ACHN (cell line): ENCODE measurements around the gene CEACAM6.
"Not testable (repeated sequence)": the region's sequence is repeated elsewhere in the genome, so short reads cannot be mapped to it uniquely, and the experiment has no call there.

ENCODE experiments used
- DNase-seq: peaks from one replicate; pipeline ENCODE4 v3.0.0-alpha.2; 2015
- in situ Hi-C: cut with HindIII; loops from 2 replicates; pipeline ENCODE4 v1.10.0; 2017; ENCODE audit warnings: low sequenced_read_pairs, low pct_ligation_motif_present, low pct_unique_long_range_greater_than_20kb

Gene CEACAM6

GRCh38 chr19:41755328-41755913, at the start of gene CEACAM6:
Gene CEACAM6 (plus strand): TSS chr19:41755530. CDS start chr19:41755639, 109 bp downstream.
- in situ Hi-C loops: no loop called here
- DNase-seq: no peak

GRCh38 chr19:41706741-41707501, 48.4 kb upstream of the CEACAM6 start:
- in situ Hi-C loops: no loop called here
- DNase-seq: peak; percentile 62

GRCh38 chr19:41707502-41707812, 47.9 kb upstream of the CEACAM6 start:
- DNase-seq: no peak
- in situ Hi-C loops: no loop called here

- in situ Hi-C loops: no loop called here
Measured at GRCh38 chr19:41707871-41708371, 47.4 kb upstream of the CEACAM6 start.

GRCh38 chr19:41708481-41708880, 46.8 kb upstream of the CEACAM6 start, which contains the start of gene CEACAM5:
Gene CEACAM5 (plus strand): TSS chr19:41708626. CDS start chr19:41708732, 106 bp downstream.
- in situ Hi-C loops: no loop called here
- DNase-seq: no peak

More at GRCh38 chr19:41707871-41708371, 47.4 kb upstream of the CEACAM6 start:
- DNase-seq: no peak

GRCh38 chr19:41709516-41709915, 45.8 kb upstream of the CEACAM6 start:
- DNase-seq, in situ Hi-C loops: not testable (repeated sequence)

- DNase-seq: no peak
- in situ Hi-C loops: no loop called here
Measured at GRCh38 chr19:41709951-41710645, 45.2 kb upstream of the CEACAM6 start.

GRCh38 chr19:41711376-41712261, 43.7 kb upstream of the CEACAM6 start:
- no peak for DNase-seq
- in situ Hi-C loops: no loop called here

- in situ Hi-C loops: no loop called here
- no peak for DNase-seq
Measured at GRCh38 chr19:41714598-41714997, 40.7 kb upstream of the CEACAM6 start.

GRCh38 chr19:41718761-41719160, 36.6 kb upstream of the CEACAM6 start:
- DNase-seq: no peak
- in situ Hi-C loops: no loop called here

- in situ Hi-C loops: no loop called here
- DNase-seq: no peak
Measured at GRCh38 chr19:41720103-41720502, 35.2 kb upstream of the CEACAM6 start.

- DNase-seq: no peak
Measured at GRCh38 chr19:41726493-41726892, 28.8 kb upstream of the CEACAM6 start.

GRCh38 chr19:41734156-41734555, 21.2 kb upstream of the CEACAM6 start:
- in situ Hi-C loops: no loop called here
- no peak for DNase-seq

More at GRCh38 chr19:41726493-41726892, 28.8 kb upstream of the CEACAM6 start:
- in situ Hi-C loops: no loop called here

- no peak for DNase-seq
- in situ Hi-C loops: no loop called here
Measured at GRCh38 chr19:41734585-41734984, 20.7 kb upstream of the CEACAM6 start.

GRCh38 chr19:41735071-41735600, 20.2 kb upstream of the CEACAM6 start:
- in situ Hi-C loops: no loop called here
- DNase-seq: no peak

- DNase-seq: no peak
- in situ Hi-C loops: no loop called here
Measured at GRCh38 chr19:41739361-41739760, 16.0 kb upstream of the CEACAM6 start.

- DNase-seq: no peak
- in situ Hi-C loops: no loop called here
Measured at GRCh38 chr19:41740415-41741243, 14.7 kb upstream of the CEACAM6 start.

- in situ Hi-C loops: no loop called here
- no peak for DNase-seq
Measured at GRCh38 chr19:41741244-41741554, 14.1 kb upstream of the CEACAM6 start.
